ENCODE data around the gene NEDD8. TPM values are rescaled to one million over a fixed set of nuclear protein-coding genes. Genes with fewer than 3 reads are reported as not detected.
"Not testable (repeated sequence)": the region's sequence is repeated elsewhere in the genome, so short reads cannot be mapped to it uniquely, and the experiment has no call there.

The NEDD8 gene
- total RNA-seq, 1 donor from 2014 or later: 169 TPM

GRCh38 chr14:24226473-24226872 is 5.7 kb downstream of the NEDD8 start:
- no peak for DNase-seq (ENCODE audit: low spot score)

- peak; percentile 12 for DNase-seq (ENCODE audit: low spot score)
These were observed 7.5 kb downstream of the NEDD8 start for GRCh38 chr14:24224618-24225071.

- peak; percentile 28 for DNase-seq (ENCODE audit: low spot score)
These were observed 9.2 kb downstream of the NEDD8 start for GRCh38 chr14:24222987-24223386.

- no peak for DNase-seq (ENCODE audit: low spot score)
These were observed 12.6 kb downstream of the NEDD8 start for GRCh38 chr14:24219521-24219920.

DNA sequence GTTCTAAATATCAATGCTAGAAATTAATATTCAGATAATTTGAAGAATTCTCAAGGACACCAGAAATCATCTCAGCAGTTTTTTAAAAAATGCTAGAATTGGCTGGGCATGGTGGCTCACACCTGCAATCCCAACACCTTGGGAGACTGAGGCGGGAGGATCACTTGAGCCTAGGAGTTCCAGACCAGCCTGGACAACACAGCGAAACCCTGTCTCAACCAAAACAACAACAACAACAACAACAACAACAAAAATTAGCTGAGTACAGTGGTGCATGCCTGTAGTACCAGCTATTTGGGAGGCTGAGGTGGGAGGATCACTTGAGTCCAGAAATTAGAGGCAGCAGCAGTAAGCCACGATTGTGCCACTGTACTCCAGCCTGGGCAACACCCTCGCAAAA is 13.1 kb downstream of the NEDD8 start:
- DNase-seq (ENCODE audit: low spot score): no peak

DNA sequence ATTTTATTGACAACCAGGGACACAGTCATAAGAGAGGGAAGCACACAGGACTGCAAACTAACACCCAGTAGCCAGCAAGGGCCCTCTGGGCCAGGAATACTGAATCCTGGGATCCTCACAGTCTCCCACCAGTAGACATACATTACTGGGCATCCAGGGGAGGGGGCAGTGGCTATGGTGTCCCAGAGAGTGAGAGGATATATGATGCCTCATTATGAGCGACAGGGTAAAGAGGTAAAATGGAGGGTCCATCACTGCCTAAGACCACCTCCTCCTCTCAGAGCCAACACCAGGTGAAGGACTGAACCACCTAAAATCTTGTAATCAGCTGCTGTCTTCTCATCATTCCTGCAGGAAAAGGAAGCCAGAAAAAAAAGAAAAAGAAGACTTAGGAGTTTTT is 15.3 kb downstream of the NEDD8 start:
- not testable (repeated sequence) for DNase-seq (ENCODE audit: low spot score)

GRCh38 chr14:24216345-24216699 is 15.8 kb downstream of the NEDD8 start:
- DNase-seq (ENCODE audit: low spot score): no peak

- DNase-seq (ENCODE audit: low spot score): peak; percentile 93
These were observed 16.4 kb downstream of the NEDD8 start, which contains the start of gene MDP1 for GRCh38 chr14:24215495-24216344. Gene MDP1 (minus strand): TSS chr14:24216066. CDS start chr14:24215955, 111 bp downstream.

DNA sequence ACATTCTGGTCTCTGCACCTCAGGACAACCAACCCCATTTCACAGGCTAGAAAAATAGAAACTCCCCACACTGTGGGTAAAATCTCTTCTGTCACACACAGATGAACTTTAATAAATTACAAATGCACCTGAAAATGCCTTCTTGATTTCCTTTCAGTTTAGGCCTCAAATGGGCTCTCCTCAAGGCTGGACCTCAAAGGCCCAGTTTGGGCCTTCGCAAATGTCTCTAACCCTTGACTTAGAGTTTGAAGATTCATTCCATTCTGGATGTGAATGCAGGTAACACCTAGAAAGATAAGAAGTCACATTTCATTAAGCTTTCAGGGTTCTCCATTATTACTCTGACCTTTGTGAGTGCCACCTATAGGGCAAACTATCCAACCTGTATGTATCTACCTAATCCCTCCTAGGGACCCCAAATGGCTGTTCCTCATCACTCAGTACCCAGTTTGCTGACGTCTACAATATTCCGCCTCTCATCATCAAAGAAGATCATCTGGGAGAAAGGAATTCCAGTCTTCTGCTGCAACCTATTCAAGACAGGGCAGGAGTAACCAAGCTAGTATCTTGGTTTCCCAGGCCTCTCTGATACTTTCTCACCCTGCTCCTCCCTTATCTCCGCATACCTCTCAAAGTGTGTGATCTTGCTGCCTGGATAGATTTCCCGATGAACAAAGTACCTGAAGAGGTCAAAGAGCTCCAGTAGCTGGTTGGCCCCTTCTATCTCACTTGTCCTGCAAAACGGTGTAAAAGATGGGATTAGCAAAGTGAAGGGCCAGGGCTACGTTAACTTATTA is 18.1 kb downstream of the NEDD8 start:
- DNase-seq (ENCODE audit: low spot score): no peak

DNA sequence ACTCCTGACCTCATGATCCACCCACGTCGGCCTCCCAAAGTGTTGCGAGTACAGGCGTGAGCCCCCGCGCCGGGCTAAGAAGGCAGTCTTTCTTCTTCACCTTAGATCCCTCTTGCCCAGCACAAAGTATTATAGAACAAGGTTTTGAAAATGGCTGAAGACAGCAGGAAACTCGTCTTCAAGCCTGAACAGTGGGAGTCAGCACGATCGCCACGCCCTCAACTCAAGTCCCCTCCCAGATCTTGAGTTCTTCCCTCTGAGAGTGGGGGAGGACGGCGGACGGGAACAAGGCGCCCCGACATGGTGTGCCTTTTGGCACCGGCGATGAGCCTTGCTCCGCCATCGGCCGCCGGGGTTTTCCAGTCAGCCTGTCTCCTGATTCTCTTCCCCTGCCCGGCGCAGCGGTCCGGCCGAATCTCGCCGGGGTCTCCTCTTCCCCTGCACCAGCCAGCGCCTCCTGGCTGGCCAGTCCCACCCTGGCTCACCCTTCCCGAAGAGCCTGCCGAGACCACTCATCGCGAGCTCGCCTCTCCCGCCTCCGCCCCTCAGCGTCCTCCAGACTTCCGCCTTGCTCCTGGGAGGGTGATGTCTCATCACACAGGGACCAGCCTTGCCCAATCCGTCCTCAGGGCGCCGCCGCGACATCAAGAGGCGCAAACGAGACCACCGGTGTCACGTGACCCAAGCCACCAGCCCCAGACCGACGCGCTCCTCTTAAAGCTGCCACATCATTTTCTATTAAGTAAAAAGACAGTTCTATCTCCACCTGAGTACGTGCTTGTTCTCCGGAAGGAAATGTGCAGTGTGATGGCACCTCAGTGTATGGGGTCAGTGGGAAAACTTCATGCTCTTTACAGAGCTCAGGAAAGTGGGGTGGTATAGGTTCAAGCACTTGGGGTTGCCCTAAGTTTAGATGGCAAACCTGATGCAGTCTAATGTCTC is 19.0 kb downstream of the NEDD8 start, which contains the start of gene CHMP4A:
CHMP4A (minus strand) TSS at position 565 of the 942 bp plus-strand sequence; CDS start at position 516, 49 bp downstream.
- DNase-seq (ENCODE audit: low spot score): peak; percentile 98

DNA sequence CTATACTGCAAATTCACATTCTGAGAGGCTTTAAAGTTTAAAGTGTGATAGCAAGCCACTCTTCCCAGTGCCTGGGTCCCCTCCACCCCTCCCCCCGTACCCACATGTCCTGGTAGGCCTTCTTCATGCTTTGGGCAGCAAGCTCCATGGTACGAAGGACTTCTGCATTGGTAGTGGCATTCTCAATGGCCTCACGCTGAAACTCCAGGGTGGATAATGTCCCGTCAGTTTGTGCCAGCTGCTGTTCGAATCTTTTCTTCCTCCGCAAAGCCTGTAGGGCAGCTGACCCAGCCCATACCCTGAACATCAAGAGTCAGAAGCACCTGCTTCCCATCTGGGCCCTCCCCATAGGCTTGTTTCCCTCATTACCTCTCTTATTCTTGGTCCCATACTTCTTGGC is 20.9 kb downstream of the NEDD8 start:
- DNase-seq (ENCODE audit: low spot score): no peak

- DNase-seq (ENCODE audit: low spot score): no peak
These were observed 24.5 kb downstream of the NEDD8 start for GRCh38 chr14:24207625-24208024.

GRCh38 chr14:24207104-24207551 is 25.0 kb downstream of the NEDD8 start:
- DNase-seq (ENCODE audit: low spot score): no peak

- no peak for DNase-seq (ENCODE audit: low spot score)
These were observed 25.7 kb downstream of the NEDD8 start for GRCh38 chr14:24206260-24207103.

- no peak for DNase-seq (ENCODE audit: low spot score)
These were observed 27.7 kb downstream of the NEDD8 start for GRCh38 chr14:24204163-24205146.

GRCh38 chr14:24203249-24203886 is 28.8 kb downstream of the NEDD8 start:
- DNase-seq (ENCODE audit: low spot score): not testable (repeated sequence)

DNA sequence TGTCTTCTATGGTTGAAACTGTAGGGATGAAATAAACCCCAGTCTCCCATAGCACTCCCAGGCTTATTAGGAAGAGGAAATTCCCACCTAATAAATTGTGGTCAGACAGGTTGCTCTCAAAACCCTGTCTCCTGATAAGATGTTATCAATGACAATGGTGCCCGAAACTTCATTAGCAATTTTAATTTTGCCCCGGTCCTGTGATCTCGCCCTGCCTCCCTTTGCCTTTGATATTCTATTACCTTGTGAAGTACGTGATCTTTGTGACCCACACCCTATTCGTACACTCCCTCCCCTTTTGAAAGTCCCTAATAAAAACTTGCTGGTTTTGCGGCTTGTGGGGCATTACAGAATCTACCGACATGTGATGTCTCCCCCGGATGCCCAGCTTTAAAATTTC is 29.6 kb downstream of the NEDD8 start:
- DNase-seq (ENCODE audit: low spot score): not testable (repeated sequence)
